NK-92 (cell line): ENCODE data around the gene ZNF467.

Experiments used
- DNase-seq: peaks from one replicate; lab custom pipeline; 2025; ENCODE audit not compliant: unreplicated experiment; lab: John Stamatoyannopoulos, UW

ZNF467 gene

DNA sequence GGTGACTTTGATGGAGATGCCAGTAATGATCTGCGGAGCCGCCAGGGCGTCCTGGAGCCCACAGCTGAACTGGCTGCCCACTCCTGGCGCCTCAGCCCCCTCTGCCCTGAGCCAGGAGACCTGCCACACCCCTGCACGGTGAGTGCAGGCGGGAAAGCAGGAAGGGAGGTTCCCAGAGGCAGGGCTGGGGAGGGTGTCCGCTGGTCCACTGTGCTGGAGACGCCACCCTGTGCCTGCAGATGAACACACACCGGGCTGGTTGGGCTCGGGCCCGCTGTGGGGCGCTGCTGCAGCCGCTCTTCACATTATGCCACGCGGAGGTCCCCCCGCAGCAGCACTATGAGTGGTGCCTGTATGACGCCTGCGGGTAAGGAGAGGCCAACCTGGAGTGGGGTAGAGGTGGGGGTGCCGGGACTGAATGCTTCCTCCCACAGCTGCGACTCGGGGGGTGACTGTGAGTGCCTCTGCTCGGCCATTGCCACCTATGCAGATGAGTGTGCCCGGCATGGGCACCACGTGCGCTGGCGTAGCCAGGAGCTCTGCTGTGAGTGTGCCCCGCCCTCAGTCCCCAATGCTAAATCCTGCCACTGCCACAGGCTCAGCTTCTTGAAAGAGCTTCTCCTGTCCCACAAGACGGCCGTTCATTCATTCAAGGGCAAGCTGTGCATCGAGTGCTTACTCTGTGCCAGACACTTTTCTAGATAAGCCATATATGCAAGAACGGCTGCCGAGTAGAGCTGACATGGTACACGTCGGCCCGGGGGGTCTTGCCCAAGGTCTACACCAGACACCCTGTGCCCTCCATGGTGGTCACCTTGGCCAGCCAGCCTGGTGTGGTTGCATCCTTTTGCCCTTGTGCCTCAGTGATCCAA is 14.3 kb upstream of the ZNF467 start:
- no peak for DNase-seq

DNA sequence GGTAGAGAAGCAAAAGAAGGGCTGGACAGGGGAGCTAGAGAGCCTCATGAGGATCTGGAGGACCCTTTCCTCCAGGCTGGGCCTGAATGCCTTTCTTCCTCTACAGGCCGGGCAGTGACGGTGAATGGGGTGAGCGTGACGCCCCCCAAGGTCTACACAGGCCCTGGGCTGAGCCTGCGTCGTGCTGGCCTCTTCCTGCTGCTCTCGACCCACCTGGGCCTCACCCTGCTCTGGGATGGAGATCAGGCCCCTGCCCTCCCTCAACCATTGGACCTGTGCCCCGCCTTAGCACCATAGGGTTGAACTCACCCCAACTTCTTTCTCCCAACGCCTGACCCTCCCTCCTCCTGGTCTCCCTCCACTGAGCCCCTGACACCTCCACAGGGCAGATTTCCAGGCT is 12.6 kb upstream of the ZNF467 start:
- DNase-seq = no peak

DNA sequence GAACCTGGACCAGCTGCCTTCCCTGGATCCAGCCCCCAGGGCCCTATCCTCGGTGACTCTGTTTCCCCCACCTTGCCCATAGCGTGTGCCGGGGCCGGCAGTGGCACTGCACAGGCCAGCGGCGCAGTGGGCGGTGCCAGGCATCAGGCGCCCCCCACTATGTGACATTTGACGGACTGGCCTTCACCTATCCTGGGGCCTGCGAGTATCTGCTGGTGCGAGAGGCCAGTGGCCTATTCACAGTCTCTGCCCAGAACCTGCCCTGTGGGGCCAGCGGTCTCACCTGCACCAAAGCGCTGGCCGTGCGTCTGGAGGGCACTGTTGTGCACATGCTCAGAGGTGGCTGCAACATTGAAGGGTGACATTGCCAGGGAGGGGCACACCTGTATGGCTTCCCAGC is 12.0 kb upstream of the ZNF467 start:
- DNase-seq = no peak

DNA sequence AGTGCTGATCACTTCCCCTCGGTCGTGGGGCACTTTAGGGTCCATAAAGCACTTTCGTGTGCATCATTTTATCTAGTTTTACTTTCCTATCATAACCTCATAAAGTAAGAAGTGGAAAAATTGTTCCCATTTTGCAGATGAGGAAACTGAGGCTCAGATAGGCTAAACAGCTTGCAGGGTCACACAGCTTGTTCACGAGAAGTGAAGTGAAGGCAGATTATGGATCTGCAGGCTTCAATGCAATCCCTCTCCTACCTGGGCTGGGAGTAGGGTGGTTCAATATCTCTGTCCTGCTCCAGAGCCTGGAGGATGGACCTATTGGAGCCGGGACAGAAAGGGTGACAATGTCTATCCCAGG is 10.8 kb upstream of the ZNF467 start:
- no peak for DNase-seq

DNA sequence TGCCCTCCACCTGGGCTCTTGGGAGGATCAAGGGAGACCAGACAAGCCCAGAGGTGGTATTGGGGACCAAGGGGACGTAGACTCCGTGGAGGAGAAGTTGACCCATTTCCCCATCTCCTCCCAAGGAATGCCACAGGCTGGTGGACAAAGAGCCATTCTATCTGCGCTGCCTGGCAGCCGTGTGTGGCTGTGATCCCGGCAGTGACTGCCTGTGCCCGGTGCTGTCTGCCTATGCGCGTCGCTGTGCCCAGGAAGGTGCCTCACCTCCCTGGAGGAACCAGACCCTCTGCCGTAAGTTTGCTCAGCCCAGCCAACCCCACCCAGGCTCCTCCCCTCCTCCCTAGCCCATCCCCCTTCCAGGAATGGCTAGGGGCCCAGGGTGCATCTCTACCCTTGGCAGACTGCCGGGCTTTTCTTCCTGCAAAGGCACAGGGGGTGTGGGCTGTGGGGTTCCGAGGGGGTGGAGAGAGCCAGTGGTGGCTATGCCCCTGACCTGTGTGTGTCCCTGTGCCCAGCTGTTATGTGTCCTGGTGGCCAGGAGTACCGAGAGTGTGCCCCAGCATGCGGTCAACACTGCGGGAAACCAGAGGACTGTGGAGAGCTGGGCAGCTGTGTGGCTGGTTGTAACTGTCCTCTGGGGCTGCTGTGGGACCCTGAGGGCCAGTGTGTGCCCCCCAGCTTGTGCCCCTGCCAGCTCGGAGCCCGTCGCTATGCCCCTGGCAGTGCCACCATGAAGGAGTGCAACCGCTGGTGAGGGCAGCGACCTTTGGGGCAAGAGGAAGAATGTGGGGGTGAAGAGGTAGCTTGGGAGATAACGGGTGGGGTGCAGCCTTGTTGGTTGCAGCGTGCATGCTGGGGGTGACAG is 10.2 kb upstream of the ZNF467 start:
- DNase-seq = no peak

DNA sequence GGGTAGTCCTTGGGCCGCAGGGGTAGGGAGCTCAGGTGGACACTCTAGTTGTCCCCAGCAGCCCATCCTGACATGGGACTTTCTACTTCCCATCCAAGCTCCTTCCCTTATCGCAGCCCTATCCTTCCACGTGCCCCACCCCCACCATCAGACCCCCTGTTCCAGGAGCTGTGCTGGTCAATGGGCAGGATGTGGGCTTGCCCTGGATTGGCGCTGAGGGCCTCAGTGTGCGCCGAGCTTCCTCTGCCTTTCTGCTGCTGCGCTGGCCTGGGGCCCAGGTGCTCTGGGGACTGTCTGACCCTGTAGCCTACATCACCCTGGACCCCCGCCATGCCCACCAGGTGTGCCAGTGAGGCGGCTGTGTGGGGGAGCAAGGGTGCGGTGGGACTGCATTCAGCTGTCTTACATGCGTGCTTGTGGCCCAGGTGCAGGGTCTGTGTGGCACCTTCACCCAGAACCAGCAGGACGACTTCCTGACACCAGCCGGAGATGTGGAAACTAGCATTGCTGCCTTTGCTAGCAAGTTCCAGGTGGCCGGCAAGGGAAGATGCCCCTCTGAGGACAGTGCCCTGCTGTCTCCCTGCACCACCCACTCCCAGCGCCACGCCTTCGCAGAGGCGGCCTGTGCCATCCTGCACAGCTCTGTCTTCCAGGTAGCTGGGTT is 9.4 kb upstream of the ZNF467 start:
- no peak for DNase-seq

DNA sequence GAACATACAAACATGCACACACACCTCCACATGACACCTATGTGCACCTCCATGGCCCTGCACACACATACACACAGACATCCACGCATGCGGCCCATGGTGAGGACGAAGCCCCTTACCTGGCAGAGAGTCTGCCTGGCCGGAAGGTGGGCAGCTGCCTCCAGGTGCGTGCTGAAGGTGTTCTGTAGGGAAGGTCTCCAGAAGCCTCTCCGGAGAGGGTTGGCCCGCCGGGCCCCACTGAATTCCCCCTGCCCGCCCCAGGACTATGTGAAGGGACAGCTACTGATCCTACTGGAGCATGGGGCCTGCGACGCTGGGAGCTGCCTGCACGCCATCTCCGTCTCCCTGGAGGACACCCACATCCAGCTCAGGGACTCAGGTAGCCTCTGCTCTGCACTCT is 8.5 kb upstream of the ZNF467 start:
- no peak for DNase-seq

DNA sequence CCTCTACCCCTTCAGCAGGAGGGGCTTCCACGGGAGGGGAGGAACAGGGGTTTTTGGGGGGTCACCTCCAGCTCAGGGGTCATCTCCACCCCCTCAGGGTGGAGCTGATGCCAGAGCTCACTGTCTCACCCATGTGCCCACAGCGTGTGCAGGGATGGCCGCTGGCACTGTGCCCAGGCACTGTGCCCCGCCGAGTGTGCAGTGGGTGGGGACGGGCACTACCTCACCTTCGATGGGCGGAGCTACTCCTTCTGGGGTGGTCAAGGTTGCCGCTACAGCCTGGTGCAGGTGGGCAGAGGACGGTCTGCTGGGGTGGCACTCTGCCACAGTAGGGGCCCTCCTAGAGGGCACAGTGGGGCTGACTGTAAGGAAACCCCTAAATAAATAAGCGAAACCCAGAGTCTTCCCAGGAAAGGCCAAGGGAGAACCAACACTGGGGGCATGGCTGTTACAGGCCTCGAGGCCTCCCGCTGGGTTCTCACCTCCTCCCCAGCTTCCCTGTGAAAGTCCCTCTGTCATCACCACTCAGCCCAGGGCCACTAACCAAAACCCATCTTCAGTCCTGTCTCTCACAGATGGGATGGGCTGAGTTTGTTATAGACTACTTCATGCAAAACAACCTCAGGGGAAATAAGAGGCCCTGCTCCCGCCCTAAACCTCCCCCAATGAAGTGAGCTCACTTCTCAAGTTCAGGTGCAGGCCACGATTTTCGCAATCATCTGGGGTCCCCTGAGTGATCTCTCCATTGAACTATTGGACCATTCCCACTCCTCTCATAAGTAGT is 7.4 kb upstream of the ZNF467 start:
- no peak for DNase-seq

DNA sequence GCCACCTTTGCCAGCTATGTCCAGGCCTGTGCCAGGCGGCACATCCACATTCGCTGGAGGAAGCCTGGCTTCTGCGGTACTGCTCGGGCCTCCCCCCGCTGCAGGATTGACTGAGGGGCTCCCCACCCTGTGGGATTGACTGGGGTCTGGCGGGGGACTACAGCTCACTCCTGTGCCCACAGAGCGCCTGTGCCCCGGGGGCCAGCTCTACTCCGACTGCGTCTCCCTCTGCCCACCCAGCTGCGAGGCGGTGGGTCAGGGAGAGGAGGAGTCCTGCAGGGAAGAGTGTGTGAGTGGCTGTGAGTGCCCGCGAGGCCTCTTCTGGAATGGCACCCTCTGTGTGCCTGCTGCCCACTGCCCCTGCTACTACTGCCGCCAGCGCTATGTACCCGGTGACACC is 6.7 kb upstream of the ZNF467 start:
- DNase-seq = no peak

DNA sequence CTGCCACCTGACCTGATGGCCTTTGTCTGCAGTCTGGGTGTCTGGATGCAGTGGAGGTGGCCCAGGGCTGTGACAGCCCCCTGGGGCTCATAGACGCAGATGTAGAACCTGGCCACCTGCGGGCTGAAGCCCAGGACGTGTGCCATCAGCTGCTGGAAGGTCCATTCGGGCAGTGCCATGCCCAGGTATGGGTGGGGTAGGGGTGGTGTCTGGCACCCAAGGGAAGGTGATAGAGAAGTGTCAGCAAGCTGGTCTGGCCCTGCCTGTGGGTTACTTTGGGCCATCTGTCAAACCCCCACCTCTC is 6.1 kb upstream of the ZNF467 start:
- DNase-seq = no peak

DNA sequence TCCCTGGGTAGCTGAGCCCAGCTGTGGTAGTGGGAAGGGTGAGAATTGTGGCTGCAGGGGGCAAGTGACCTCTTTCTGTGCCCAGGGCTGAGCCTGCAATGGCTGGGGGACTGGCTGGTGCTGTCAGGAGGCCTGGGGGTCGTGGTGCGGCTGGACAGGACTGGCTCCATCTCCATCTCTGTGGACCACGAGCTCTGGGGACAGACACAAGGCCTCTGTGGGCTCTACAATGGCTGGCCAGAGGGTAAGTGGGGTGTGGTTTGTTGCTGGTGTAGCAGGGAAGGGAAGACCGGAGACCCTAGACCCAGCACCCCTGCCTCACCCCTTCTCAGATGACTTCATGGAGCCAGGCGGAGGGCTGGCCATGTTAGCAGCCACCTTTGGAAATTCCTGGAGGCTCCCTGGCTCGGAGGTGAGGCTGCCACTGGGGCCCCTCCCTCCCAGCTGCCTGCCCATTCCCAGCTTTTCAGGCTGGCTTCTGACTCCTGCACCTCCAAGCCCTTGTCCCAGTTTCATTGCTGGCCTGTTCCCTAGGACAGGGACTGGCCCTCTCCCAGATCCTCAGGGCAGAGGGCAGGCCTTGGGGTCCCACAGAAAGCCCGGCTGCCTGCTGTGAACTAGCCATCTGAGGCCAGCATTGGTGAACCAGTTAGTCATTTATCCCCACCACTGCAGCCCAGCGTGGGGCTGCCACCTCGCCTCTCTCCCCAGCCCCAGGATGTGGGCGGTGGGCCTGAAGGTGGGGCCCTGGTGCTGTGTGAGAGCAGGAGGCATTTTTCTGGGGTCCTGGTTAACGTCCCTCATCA is 5.5 kb upstream of the ZNF467 start:
- no peak for DNase-seq

DNA sequence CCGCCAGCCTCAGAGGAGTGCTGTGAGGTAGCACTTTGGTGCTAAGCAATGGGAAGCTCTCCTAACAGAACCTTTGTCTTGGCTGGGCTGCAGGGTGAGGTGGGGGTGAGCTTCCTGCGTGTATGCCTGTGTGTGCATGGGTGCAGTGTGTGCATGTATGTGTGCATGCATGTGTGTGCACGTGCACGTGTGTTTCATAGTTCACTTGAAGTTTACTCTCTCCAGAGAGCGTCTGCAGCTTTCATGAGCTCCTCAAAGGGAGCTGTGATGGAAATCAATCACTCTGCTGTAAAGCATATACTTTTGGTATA is 4.9 kb upstream of the ZNF467 start:
- DNase-seq = no peak

DNA sequence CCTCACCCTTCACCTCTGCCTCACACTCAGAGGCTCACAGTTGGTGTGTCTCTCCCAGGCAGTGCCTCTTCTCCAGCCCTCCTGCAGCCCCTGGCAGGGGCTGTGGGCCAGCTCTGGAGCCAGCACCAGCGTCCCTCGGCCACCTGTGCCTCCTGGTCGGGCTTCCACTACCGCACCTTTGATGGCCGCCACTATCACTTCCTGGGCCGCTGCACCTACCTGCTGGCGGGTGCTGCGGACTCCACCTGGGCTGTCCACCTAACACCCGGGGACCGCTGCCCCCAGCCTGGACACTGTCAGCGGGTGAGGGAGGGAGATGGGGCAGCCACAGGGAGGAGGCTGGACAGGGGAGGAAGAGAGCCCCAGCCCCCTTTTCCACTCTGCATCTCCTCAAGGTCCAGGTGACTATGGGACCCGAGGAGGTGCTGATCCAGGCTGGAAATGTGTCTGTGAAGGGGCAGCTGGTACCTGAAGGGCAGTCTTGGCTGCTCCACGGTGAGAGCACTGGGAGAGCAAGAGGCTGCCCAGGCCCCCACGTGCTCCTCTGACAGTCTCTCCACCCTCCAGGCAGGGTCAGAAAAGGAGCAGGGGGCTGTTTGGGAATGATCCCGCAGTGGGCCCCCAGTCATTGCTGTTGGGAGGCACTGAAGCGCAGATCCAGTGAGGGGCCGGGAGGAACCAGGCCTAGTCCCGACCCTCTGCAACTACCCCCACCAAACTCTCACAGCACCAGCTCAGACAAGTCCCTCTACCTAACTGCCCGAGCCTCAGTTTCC is 4.4 kb upstream of the ZNF467 start:
- no peak for DNase-seq

DNA sequence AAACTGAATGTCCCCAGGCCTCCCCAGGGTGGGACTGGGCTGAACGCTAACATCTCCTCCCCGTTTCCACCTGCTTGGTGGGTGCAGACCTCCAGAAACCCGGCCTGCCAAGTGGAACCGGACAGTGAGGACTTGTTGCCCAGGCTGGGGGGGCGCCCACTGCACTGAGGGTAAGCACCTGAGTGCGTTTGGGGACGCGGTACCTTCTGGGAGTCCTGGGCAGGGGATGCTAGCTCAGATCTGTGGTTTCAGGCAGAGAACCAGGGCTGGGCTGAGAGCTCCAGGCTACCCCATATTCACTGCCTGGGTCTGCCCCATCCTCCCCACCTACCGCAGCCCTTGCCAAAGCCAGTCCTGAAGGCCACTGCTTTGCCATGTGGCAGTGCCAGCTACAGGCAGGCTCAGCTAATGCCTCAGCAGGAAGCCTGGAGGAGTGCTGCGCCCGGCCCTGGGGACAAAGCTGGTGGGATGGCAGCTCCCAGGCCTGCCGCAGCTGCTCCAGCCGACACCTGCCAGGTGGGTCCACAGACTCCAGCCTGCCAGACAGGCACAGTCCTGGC is 3.5 kb upstream of the ZNF467 start:
- DNase-seq = no peak

DNA sequence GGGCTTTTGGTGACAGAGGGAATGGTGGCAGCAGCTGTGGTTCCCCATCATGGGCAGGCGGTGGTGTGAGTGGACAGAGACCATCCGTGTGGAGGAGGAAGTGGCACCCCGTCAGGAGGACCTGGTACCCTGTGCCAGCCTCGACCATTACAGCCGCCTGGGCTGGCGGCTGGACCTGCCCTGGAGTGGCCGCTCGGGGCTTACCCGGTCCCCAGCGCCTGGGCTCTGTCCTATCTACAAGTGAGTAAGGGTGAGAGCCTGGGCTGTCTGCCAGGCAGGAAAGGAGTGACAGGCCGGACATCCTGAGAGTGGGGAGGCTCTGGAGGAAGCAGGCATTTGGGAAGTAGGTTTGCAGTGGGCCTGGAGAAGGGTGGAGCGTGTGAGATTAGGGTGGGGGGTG is 2.9 kb upstream of the ZNF467 start:
- DNase-seq = no peak

DNA sequence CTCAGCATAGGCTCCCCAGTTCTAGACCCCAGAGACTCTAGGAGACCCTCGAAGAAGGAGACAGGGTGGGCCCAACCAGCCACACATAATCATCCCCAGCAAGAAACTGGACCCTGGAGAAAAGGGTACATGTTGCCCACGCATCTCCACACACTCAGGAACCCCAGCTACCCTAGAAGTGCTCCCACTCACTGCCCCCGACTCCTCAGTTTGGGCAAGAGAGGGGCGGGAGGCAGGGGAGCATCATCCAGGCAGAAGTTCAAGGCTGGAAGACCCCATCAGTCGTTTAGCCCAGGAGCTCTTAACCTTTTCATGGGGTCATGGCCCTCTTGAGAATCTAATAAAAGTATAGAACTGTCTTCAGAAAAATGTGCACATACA is 1.8 kb upstream of the ZNF467 start:
- DNase-seq = no peak

DNA sequence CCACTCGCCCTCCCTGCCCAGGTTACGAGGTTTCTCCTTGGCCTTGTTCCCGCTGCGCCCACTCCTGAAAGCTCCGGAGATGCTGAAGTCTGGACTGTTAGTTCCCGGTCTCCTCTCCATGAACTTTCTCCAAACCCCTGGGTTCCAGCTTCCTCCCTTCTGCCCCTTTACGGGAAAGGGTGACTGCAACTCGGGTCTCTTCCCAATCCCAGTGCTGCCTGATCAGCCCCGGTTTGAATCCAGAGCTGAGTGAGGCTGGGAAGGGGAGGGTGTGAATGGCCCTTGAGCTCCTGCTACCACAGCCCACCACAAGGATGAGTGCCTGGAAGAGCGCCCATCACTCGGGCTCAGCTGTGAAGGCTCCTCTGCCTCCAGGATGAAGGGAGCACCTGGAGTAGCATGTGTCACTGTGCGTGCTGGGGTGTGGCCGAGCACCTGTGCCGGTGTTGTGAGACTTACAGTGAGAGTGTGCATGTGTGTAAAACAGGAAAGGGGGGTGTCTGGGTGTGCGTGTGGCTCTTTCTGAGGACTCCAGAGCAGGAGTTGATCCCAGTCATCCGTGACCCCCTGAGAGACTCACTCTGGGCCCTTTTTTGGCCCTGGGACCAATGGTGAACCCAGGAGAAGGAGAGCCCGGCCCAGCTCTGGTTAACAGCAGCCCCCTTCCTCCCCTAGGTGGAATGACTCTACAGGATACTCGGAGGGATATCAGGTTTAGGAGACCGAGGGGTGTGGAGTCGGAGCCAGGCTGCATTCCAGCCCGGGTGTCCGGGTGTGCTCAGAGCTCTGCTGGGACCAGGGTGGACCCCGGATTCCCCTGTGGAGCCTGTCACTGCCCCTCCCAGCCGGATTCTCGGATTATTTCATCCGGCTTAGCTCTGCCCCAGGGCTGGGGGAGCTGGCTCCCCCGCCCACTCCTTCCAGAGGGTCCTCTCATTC is 1.1 kb upstream of the ZNF467 start:
- no peak for DNase-seq

DNA sequence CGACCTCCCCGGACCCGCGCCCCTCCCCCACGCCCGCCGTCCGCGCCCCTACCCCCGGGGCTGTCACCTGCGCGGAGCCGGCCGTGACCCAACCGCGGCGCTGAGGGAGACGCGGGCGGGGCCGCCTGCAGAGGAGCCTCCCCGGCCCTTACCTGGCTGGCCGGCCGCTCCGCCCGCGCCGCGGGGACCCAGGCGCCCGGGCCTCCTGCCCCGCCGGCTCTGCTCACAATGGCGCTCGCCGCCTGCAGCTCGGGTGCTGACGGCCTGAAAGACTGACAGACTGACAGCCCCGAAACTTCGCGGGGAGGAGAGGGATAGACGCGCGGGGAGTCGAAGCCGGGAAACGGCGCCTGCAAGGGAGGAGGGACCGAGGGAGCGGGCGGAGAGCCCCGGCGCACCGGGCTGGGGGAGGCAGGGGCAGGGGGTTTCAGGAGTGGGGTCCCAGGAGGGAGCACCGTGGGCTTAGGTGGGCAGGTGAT is 393 bp downstream of the ZNF467 start:
- no peak for DNase-seq
